OCI-LY3 (cell line): ENCODE results near the gene CENPU.

Experiments used
- H2AFZ ChIP-seq: fragments of 200-600, 300-600 bp; shearing (Covaris generic); 2 replicates; pipeline ENCODE4 v1.6.0; 2014; ENCODE audit warnings: antibody characterized with exemption, low read depth, low read length
- H3K27ac ChIP-seq: fragments of 200-600, 300-600 bp; sonication (generic); 2 replicates; pipeline ENCODE4 v1.5.1; 2014; ENCODE audit warnings: mild to moderate bottlenecking, low read length, moderate library complexity, mixed read lengths
- H3K27me3 ChIP-seq: fragments of 200-600, 300-600 bp; sonication (generic); 2 replicates; pipeline ENCODE4 v1.6.1; 2014; ENCODE audit warnings: low read depth, low read length, mixed read lengths
- H3K36me3 ChIP-seq: fragments of 200-600, 300-600 bp; sonication (generic); replicated peaks from 2 replicates; pipeline ENCODE3; 2014; ENCODE audit warnings: low read depth, low read length, mixed read lengths
- H3K4me1 ChIP-seq: fragments of 300-600, 200-600 bp; sonication (generic); 2 replicates; pipeline ENCODE4 v1.6.1; 2014; ENCODE audit warnings: low read length, mixed read lengths
- H3K4me2 ChIP-seq: fragments of 200-600, 300-600 bp; sonication (generic); 2 replicates; pipeline ENCODE4 v1.6.1; 2014; ENCODE audit warnings: low read length, mixed read lengths
- H3K4me3 ChIP-seq: fragments of 300-600, 200-600 bp; sonication (generic); 2 replicates; pipeline ENCODE4 v1.5.1; 2014; ENCODE audit warnings: antibody characterized with exemption, mild to moderate bottlenecking, low read length, moderate library complexity
- H3K79me2 ChIP-seq: fragments of 300-600, 200-600 bp; shearing (Covaris generic); 2 replicates; pipeline ENCODE4 v1.6.1; 2014; ENCODE audit warnings: mild to moderate bottlenecking, low read length, mixed read lengths
- H3K9ac ChIP-seq: fragments of 300-600, 200-600 bp; shearing (Covaris generic); 2 replicates; pipeline ENCODE4 v1.6.0; 2014; ENCODE audit warnings: mild to moderate bottlenecking, low read length, moderate library complexity
- H3K9me3 ChIP-seq: fragments of 200-600, 300-600 bp; shearing (Covaris generic); 2 replicates; pipeline ENCODE4 v1.6.1; 2014; ENCODE audit warnings: low read length, mixed read lengths; ENCODE audit not compliant: insufficient read depth
- H4K20me1 ChIP-seq: fragments of 200-600, 300-600 bp; sonication (generic); 2 replicates; pipeline ENCODE4 v1.6.1; 2016; ENCODE audit warnings: low read length, mixed read lengths; ENCODE audit not compliant: insufficient read depth
- EZH2phosphoT487 ChIP-seq: fragments of 200-600 bp; shearing (Covaris generic); IDR thresholded peaks from 2 replicates; pipeline ENCODE4 v1.6.1; 2018; ENCODE audit warnings: antibody characterized with exemption, mixed run types, low read depth
- TF ChIP-seq, protein P1 (sequence below): fragments of 200-600, 300-600 bp; sonication (generic); IDR thresholded peaks from 2 replicates; pipeline ENCODE4 v1.5.1; 2014; ENCODE audit warnings: antibody characterized with exemption, low read length, low read depth

CENPU gene

DNA sequence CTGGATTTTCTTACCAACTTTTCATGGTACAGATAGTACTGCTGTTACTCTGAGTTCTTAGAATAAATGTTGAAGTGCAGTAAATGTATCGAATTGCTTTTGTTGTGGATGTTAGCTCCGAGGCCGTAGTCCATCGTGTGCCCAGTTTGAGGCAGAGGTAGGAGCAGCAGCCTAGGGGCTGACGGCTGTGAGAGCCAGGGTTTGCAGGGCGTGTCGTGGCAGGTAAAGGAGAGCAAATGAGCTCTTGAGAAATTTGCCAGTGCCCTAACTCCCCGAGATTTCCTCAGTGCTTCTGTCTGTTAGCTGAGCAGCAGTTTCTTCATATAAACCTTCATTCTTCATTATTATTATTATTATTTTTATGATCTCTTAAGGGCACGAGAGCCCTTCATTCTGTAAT lies 62.8 kb downstream of the CENPU start:
- Histone ChIP-seq H3K79me2 (no peaks in the 10 kb centered on the region), H3K4me3 (no peak overlapping the region), H4K20me1 (no peaks in the 10 kb centered on the region), H2AFZ (no peak overlapping the region), H3K9ac (no peak overlapping the region), H3K4me1 (no peaks in the 10 kb centered on the region), H3K9me3 (no peaks in the 10 kb centered on the region), H3K36me3 (no peaks in the 10 kb centered on the region), H3K4me2 (no peak overlapping the region), H3K27ac (no peak overlapping the region), H3K27me3 (no peaks in the 10 kb centered on the region)
- TF ChIP-seq EZH2phosphoT487 = no peak
- TF ChIP-seq, protein P1, sequence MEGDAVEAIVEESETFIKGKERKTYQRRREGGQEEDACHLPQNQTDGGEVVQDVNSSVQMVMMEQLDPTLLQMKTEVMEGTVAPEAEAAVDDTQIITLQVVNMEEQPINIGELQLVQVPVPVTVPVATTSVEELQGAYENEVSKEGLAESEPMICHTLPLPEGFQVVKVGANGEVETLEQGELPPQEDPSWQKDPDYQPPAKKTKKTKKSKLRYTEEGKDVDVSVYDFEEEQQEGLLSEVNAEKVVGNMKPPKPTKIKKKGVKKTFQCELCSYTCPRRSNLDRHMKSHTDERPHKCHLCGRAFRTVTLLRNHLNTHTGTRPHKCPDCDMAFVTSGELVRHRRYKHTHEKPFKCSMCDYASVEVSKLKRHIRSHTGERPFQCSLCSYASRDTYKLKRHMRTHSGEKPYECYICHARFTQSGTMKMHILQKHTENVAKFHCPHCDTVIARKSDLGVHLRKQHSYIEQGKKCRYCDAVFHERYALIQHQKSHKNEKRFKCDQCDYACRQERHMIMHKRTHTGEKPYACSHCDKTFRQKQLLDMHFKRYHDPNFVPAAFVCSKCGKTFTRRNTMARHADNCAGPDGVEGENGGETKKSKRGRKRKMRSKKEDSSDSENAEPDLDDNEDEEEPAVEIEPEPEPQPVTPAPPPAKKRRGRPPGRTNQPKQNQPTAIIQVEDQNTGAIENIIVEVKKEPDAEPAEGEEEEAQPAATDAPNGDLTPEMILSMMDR = no peak

- H3K4me3 ChIP-seq = no peak overlapping the region
- no peaks in the 10 kb centered on the region for H3K4me1 ChIP-seq
- no peaks in the 10 kb centered on the region for H3K79me2 ChIP-seq
- TF ChIP-seq, protein P1 = no peak
- no peak for TF ChIP-seq EZH2phosphoT487
- no peak overlapping the region for H3K9ac ChIP-seq
- H3K4me2 ChIP-seq = no peak overlapping the region
- H4K20me1 ChIP-seq = no peaks in the 10 kb centered on the region
- no peaks in the 10 kb centered on the region for H3K27me3 ChIP-seq
- H3K9me3 ChIP-seq = no peaks in the 10 kb centered on the region
- H2AFZ ChIP-seq = no peak overlapping the region
- no peak overlapping the region for H3K27ac ChIP-seq
- no peaks in the 10 kb centered on the region for H3K36me3 ChIP-seq
Measured at GRCh38 chr4:184669251-184669650, 64.6 kb downstream of the CENPU start.

DNA sequence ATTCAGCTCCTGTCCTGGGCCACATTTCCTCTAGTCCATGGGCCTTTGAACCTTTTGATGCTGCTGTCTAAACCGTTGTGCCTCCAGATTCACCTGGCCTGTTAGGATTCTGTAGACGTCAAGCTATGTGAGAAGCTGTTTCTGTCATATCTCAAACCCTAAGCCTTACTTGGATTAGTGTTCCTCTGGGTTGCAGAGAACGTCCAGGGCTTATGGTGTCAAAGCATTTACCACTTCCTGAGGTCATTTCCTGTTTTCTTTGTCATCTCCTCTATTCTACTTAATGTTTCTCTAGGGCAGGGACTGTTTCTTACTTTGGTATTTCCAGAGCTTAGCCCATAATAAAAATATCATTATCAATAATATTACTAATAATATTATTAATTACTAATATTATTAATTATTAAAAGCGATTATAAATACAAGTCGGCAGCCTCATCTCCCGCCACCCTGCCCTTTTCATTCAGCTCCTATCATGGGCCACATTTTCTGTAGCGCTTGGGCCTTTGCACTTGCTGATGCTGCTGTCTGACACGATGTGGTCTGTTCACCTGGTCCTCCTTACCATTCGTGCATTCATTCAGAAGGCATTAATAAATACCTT lies 65.3 kb downstream of the CENPU start:
- H3K36me3 ChIP-seq = no peaks in the 10 kb centered on the region
- no peak overlapping the region for H3K4me3 ChIP-seq
- no peaks in the 10 kb centered on the region for H3K4me1 ChIP-seq
- H3K27me3 ChIP-seq = no peaks in the 10 kb centered on the region
- no peak overlapping the region for H2AFZ ChIP-seq
- no peak overlapping the region for H3K27ac ChIP-seq
- H4K20me1 ChIP-seq = no peaks in the 10 kb centered on the region
- H3K4me2 ChIP-seq = no peak overlapping the region
- no peaks in the 10 kb centered on the region for H3K9me3 ChIP-seq
- H3K9ac ChIP-seq = no peak overlapping the region
- TF ChIP-seq, protein P1 = no peak
- no peak for TF ChIP-seq EZH2phosphoT487
- no peaks in the 10 kb centered on the region for H3K79me2 ChIP-seq

- H3K4me2 ChIP-seq = no peak overlapping the region
- TF ChIP-seq, protein P1 = no peak
- no peak overlapping the region for H3K9ac ChIP-seq
- H3K36me3 ChIP-seq = no peaks in the 10 kb centered on the region
- no peak overlapping the region for H2AFZ ChIP-seq
- H3K4me1 ChIP-seq = no peaks in the 10 kb centered on the region
- H3K4me3 ChIP-seq = no peak overlapping the region
- no peaks in the 10 kb centered on the region for H4K20me1 ChIP-seq
- no peaks in the 10 kb centered on the region for H3K27me3 ChIP-seq
- H3K79me2 ChIP-seq = no peaks in the 10 kb centered on the region
- no peak overlapping the region for H3K27ac ChIP-seq
- H3K9me3 ChIP-seq = no peaks in the 10 kb centered on the region
Measured at GRCh38 chr4:184668096-184668495, 65.8 kb downstream of the CENPU start.
